Activated CD8-positive, alpha-beta memory T cell treated with anti-CD3 and anti-CD28 coated beads, Interleukin-2, amount 10 ng/mL, durations not matched to agents 7 days and 5 days (primary cell): ENCODE results near the gene COPS6. TPM values are rescaled to one million over a fixed set of nuclear protein-coding genes. Genes with fewer than 3 reads are reported as not detected.

Experiments
- ATAC-seq: fragments of 150-1000 bp; cut with Tn5 transposase; one replicate; pipeline ENCODE4 v1.10.0; 2021; ENCODE audit warnings: moderate library complexity
- CTCF ChIA-PET: fragments of 350-600 bp; sonication (Branson Sonifier 250); formaldehyde crosslinking; loops from one replicate; lab custom pipeline; 2021; ENCODE audit warnings: antibody characterized with exemption; lab: Charles Lee
- DNase-seq: peaks from one replicate; pipeline ENCODE4 v3.0.0-alpha.2; 2020
- H3K27ac Mint-ChIP-seq: one replicate; pipeline ENCODE4 v1.8.0; 2021; ENCODE audit warnings: mild to moderate bottlenecking, mixed read lengths
- H3K27me3 Mint-ChIP-seq: one replicate; pipeline ENCODE4 v1.8.0; 2021; ENCODE audit warnings: mixed read lengths
- H3K36me3 Mint-ChIP-seq: one replicate; pipeline ENCODE4 v1.8.0; 2021; ENCODE audit warnings: mild to moderate bottlenecking, mixed read lengths
- H3K4me1 Mint-ChIP-seq: one replicate; pipeline ENCODE4 v1.8.0; 2021; ENCODE audit warnings: mixed read lengths
- H3K4me3 Mint-ChIP-seq: one replicate; pipeline ENCODE4 v1.8.0; 2021; ENCODE audit warnings: mild to moderate bottlenecking, moderate library complexity, mixed read lengths
- H3K9me3 Mint-ChIP-seq: one replicate; pipeline ENCODE4 v1.8.0; 2022; ENCODE audit warnings: low read depth, mixed read lengths
- total RNA-seq, 2 experiments: library from RNA; stranded (reverse); gene quantifications; one replicate each; pipeline ENCODE4 v1.2.3, GENCODE V29; 2021

Gene COPS6
- 10 to 100 TPM; 81.2 to 90.8 TPM for total RNA-seq

DNA sequence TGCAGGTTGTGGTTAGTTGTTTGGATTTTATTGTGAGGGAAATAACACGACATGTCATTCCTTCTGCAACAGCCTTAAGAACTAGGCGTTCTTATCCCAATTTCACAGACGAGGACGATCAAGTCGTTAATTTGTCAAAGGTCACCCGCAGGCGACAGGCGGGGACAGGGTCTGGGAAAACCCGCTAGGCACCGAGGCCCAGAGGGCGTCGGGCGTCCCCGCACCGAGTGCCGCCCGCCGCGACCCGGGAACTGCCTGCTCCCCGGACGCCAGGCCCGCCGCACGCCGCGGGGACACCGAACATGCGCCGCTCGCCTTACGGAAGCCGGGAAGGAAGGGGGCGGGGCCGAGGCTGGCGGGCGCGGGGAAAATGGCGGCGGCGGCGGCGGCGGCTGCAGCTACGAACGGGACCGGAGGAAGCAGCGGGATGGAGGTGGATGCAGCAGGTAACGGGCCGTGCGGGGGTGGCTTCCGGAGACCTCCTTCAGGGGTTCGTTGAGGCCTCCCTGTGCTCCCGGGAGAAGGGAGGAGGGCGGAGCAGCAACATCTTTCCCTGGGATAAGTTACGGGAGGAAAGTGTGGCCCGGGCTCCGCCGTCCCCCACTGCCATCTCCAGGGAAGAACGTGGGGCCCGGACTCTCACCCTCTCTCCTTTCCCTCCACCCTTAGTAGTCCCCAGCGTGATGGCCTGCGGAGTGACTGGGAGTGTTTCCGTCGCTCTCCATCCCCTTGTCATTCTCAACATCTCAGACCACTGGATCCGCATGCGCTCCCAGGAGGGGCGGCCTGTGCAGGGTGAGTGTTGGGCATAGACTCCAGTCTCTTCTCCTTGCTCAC, at the start of gene COPS6:
COPS6 (plus strand) TSS at position 349 of the 837 bp plus-strand sequence; CDS start at position 371, 22 bp downstream.
- DNase-seq (peak; percentile 85), ATAC-seq (peak; percentile 78)
- Mint-ChIP-seq H3K4me3 (peak within 1 kb of the TSS; percentile 86), H3K36me3 (peaks cover 31% of the 10 kb centered on the region), H3K27ac (peak within 1 kb of the TSS; percentile 88), H3K9me3 (no peaks in the 10 kb centered on the region), H3K27me3 (no peaks in the 10 kb centered on the region), H3K4me1 (peaks cover 47% of the 10 kb centered on the region)
- CTCF ChIA-PET = interaction anchor here (0.7 to 4.7 kb wide), 10 partner anchors 13 to 682 kb away, joined by 3 to 20 read pairs (median 4); partner anchors contain the start of genes AP4M1 and MCM7

DNA sequence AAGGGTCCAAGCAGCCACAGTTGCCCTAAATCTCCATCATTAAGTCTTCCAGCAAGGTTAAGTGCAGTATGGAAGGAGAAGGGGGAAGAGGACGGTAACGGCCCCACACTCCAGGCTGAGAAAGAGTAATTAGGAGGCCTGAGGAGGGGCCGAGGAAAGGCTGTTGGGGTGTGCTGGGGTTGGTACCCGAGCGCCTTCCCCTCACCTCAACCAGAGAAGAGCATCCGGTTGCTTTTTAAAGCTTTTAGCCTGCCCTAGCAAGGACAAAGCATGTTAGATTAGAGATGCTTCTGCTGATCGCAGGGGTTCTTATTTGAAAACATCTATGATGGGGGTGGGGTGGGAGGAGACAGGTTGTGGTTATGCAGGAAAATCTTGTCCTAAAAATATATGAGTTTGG, 48.2 kb upstream of the COPS6 start:
- DNase-seq (no peak), ATAC-seq (peak; percentile 42)
- no peak overlapping the region for H3K27ac Mint-ChIP-seq

DNA sequence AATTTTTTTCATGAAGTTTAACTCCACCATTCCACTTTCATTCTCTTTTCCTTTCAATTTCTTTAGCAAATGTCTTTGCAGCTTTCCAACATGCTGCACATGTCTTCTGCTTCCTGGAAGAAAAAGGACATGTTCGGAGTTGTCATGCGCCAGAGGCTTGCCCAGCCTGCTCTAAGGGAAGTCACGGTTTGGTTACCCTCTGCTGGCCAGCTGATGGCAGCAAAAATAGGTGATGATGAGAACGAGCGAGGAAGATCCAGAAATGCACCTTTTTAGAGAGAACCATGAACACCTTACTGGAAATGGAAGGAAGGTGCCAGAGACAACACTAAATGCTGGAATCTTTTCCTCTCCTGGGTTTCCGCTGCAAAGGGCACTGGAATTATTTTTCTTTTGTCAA, 44.1 kb upstream of the COPS6 start:
- peaks cover 1% of the 10 kb centered on the region for H3K36me3 Mint-ChIP-seq
- H3K4me3 Mint-ChIP-seq = no peak overlapping the region
- CTCF ChIA-PET = interaction anchor here (0.8 to 1.5 kb wide), 3 partner anchors 24 to 50 kb away, joined by 3 to 4 read pairs (median 3); no protein-coding TSS in a partner anchor
- ATAC-seq (no peak), DNase-seq (no peak)
- H3K4me1 Mint-ChIP-seq = peaks cover 31% of the 10 kb centered on the region
- H3K27me3 Mint-ChIP-seq = no peaks in the 10 kb centered on the region
- no peak overlapping the region for H3K27ac Mint-ChIP-seq
- H3K9me3 Mint-ChIP-seq = no peaks in the 10 kb centered on the region

More for the DNA sequence above, 48.2 kb upstream of the COPS6 start:
- CTCF ChIA-PET = interaction anchor here (1.2 to 1.6 kb wide), 2 partner anchors 9 to 46 kb away, joined by 3 read pairs; partner anchors contain the start of gene ZSCAN21
- H3K4me3 Mint-ChIP-seq = no peak overlapping the region
- peaks cover 18% of the 10 kb centered on the region for H3K36me3 Mint-ChIP-seq
- H3K27me3 Mint-ChIP-seq = no peaks in the 10 kb centered on the region
- peaks cover 28% of the 10 kb centered on the region for H3K4me1 Mint-ChIP-seq
- H3K9me3 Mint-ChIP-seq = no peaks in the 10 kb centered on the region

DNA sequence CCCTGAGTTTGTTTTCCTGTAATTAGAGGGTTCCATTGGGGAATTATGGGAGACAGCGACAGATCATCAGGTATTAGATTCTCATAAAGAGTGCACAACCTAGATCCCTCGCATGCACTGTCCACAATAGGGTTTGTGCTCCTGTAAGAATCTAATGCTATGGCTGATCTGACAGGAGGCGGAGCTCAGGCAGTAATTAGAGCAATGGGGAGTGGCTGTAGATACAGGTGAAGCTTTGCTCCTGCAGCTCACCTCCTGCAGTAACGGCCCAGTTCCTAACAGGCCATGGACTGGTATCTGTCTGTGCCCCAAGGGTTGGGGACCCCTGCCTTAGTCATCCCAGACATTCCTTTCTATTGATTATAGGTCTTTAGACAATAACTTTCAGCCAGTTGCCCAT, 40.1 kb upstream of the COPS6 start:
- ATAC-seq = no peak
- no peak for DNase-seq
- H3K4me3 Mint-ChIP-seq = peak overlapping the region; percentile 51
- H3K27ac Mint-ChIP-seq = peak overlapping the region; percentile 34
- H3K9me3 Mint-ChIP-seq = no peaks in the 10 kb centered on the region
- peaks cover 24% of the 10 kb centered on the region for H3K4me1 Mint-ChIP-seq
- peaks cover 1% of the 10 kb centered on the region for H3K36me3 Mint-ChIP-seq
- CTCF ChIA-PET = interaction anchor here (1.2 to 6.6 kb wide), 4 partner anchors 13 to 54 kb away, joined by 4 to 82 read pairs (median 4); no protein-coding TSS in a partner anchor
- no peaks in the 10 kb centered on the region for H3K27me3 Mint-ChIP-seq

DNA sequence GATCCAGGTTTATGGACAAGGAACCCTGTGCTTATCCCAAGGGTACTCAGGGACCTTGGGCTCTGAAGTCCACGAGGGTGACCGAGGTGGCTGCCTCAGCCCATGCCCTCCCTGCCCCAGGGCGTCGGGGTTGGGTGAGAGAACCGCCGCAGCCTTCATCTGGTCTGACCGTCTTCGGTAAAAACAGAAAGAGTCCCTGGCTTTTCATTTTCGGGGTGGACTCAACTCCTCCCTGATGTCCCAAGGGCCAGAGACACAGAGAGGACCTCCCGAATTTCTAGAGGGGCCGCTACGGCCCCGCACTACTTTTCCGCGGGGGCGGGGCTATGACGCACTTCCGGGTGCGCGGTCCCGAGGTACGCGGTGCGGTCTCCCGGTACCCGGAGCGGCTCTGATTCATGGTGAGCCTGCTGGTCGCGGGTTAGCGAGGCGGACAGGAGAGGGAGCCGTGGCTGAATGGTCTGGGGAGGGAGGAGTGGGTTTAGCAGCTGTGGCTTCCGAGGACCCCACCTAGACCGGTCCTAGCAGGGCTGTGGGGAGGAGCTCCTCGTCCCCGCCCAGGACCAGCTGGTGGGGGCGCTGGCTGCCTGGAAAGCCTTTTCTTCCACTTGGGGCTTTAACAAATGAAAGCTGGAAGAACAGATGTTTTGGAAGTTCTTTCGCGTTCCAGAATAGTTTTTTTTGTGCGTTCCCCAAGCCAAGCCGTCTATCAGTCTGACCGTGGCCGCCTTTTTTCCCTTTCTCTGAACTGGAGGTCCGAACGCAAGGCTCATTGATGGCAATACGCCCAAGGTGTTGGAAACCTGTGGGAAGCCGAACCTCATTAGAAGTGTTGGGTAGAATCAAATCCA, 39.1 kb upstream of the COPS6 start, which contains the start of gene ZSCAN21:
ZSCAN21 (plus strand) TSS at position 334 of the 851 bp plus-strand sequence. CDS start 7,233 bp downstream, outside the sequence.
- Mint-ChIP-seq H3K36me3 (no peaks in the 10 kb centered on the region), H3K9me3 (no peaks in the 10 kb centered on the region), H3K4me1 (peaks cover 20% of the 10 kb centered on the region), H3K27ac (peak within 1 kb of the TSS; percentile 93), H3K27me3 (no peaks in the 10 kb centered on the region), H3K4me3 (peak within 1 kb of the TSS; percentile 92)
- peak; percentile 91 for ATAC-seq
- peak; percentile 82 for DNase-seq
- CTCF ChIA-PET = interaction anchor here (0.7 to 6.6 kb wide), 11 partner anchors 8 to 136 kb away, joined by 3 to 82 read pairs (median 4); partner anchors contain the start of genes AP4M1, MCM7 and TRIM4

DNA sequence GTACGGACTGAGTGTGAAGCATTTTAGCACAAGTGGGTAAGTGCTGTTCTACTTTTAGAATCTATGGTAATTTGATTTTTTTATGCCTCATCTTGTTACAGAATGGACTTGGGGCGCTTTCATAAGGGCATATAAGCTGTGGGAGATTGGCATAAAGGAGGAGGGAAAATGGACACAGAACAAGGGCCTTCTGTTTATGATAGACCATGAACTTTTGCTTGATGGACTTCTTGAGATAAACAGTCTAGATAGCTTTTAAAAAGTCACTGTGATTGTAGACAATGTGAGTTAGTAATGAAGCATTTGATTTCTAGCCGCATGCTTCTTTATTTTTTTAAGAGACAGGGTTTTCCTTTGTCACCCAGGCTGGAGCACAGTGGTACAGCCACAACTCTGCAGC, 37.2 kb upstream of the COPS6 start:
- H3K27ac Mint-ChIP-seq = no peak overlapping the region
- DNase-seq (no peak), ATAC-seq (no peak)
- no peaks in the 10 kb centered on the region for H3K27me3 Mint-ChIP-seq
- CTCF ChIA-PET = interaction anchor here (0.6 to 6.6 kb wide), 7 partner anchors 22 to 138 kb away, joined by 3 to 82 read pairs (median 5); partner anchors contain the start of gene TRIM4
- no peaks in the 10 kb centered on the region for H3K36me3 Mint-ChIP-seq
- H3K4me3 Mint-ChIP-seq = peak overlapping the region; percentile 30
- no peaks in the 10 kb centered on the region for H3K9me3 Mint-ChIP-seq
- H3K4me1 Mint-ChIP-seq = peaks cover 17% of the 10 kb centered on the region

DNA sequence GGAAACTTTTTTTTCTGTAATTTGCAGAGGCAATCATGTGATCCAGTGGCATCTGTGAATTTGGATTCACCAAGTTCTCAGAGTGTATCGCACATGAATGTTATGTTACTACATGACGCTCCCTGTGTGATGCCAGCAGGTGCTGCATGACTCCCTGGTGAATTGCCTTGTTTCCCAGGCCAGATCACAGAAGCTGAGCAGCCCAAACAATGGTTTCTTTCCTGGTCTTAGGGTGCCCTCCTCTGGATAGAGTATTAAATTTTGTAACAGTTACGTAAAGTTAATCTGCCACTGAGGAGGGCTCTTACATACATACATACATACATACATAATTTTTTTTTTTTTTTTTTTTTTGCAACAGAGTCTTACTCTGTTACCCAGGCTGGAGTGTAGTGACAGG, 35.6 kb upstream of the COPS6 start:
- no peaks in the 10 kb centered on the region for H3K27me3 Mint-ChIP-seq
- peak; percentile 46 for ATAC-seq
- H3K27ac Mint-ChIP-seq = no peak overlapping the region
- no peak overlapping the region for H3K4me3 Mint-ChIP-seq
- H3K36me3 Mint-ChIP-seq = peaks cover 3% of the 10 kb centered on the region
- H3K4me1 Mint-ChIP-seq = peaks cover 17% of the 10 kb centered on the region
- DNase-seq = peak; percentile 45
- no peaks in the 10 kb centered on the region for H3K9me3 Mint-ChIP-seq
- CTCF ChIA-PET = interaction anchor here (0.8 to 6.6 kb wide), 12 partner anchors 15 to 140 kb away, joined by 3 to 82 read pairs (median 4); partner anchors contain the start of genes GJC3 and TRIM4

DNA sequence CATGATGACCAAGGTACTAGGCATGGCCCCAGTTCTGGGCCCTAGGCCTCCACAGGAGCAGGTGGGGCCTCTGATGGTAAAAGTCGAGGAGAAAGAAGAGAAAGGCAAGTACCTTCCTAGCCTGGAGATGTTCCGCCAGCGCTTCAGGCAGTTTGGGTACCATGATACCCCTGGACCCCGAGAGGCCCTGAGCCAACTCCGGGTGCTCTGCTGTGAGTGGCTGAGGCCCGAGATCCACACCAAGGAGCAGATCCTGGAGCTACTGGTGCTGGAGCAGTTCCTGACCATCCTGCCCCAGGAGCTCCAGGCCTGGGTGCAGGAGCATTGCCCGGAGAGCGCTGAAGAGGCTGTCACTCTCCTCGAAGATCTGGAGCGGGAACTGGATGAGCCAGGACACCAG, 31.8 kb upstream of the COPS6 start:
- CTCF ChIA-PET = interaction anchor here (1.5 kb wide), 1 partner anchor 11 kb away, joined by 4 read pairs; no protein-coding TSS in a partner anchor
- DNase-seq (no peak), ATAC-seq (no peak)
- peaks cover 5% of the 10 kb centered on the region for H3K36me3 Mint-ChIP-seq
- no peaks in the 10 kb centered on the region for H3K4me1 Mint-ChIP-seq
- H3K27me3 Mint-ChIP-seq = no peaks in the 10 kb centered on the region
- no peak overlapping the region for H3K4me3 Mint-ChIP-seq
- H3K27ac Mint-ChIP-seq = no peak overlapping the region
- H3K9me3 Mint-ChIP-seq = no peaks in the 10 kb centered on the region

DNA sequence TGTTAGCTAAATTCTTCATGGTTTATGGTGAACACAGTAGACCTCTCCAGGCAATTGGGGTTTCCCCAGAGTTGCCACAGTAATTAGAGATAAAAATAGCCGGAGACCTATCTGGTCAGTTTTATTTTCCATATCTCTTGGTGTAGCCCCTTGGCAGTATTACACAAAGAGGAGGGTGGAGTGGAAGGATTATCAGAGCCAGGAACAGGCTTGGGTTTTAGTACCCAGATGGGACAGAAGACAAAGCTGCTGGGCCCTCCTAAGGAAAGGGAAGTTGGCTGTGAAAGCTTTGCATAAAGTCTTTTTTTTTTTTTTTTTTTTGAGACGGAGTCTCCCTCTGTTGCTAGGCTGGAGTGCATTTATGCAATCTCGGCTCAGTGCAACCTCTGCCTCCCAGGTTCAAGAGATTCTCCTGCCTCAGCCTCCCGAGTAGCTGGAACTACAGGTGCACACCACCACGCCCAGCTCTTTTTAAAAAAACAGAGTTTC, 29.5 kb upstream of the COPS6 start:
- H3K9me3 Mint-ChIP-seq = no peaks in the 10 kb centered on the region
- peaks cover 12% of the 10 kb centered on the region for H3K36me3 Mint-ChIP-seq
- CTCF ChIA-PET = interaction anchor here (1.1 to 1.6 kb wide), 3 partner anchors 30 to 80 kb away, joined by 3 to 5 read pairs (median 4); no protein-coding TSS in a partner anchor
- no peaks in the 10 kb centered on the region for H3K4me1 Mint-ChIP-seq
- H3K27me3 Mint-ChIP-seq = no peaks in the 10 kb centered on the region
- ATAC-seq = no peak
- H3K27ac Mint-ChIP-seq = no peak overlapping the region
- DNase-seq = no peak
- H3K4me3 Mint-ChIP-seq = no peak overlapping the region

DNA sequence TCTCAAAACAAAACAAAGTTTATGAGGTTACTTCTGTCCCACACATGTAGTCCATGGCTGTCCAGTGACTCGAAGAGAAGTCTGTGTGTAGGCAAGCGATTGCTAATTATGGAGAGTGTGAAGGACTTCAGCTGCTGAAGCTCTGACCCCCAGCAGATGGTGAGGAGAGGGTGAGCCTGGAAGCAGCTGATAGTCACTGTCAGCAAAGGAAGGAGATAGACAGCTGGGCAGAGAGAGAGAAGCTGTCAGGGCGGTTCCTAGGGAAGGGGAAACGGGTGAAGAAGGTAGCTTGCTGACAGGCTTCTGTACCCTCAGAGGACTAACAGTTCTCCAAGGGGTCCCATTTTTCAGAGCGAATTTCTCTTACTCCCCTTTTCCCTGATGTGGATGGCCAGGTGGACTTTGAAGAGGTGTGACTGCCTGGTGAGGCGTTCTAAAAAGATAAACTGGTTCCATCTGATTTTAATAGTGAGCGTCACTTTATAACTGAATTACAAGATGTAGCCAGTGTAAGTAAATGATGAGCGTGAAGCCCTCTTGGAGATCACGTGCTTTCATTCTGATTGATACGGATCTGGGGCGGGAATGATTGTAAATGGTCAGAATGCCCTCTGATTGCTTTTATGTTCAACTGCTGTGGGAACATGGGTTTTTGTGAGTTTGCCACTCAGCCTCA, 27.1 kb upstream of the COPS6 start:
- CTCF ChIA-PET = interaction anchor here (1.2 kb wide), 1 partner anchor 12 kb away, joined by 4 read pairs; the partner anchor contains the start of gene ZSCAN21
- H3K4me3 Mint-ChIP-seq = no peak overlapping the region

DNA sequence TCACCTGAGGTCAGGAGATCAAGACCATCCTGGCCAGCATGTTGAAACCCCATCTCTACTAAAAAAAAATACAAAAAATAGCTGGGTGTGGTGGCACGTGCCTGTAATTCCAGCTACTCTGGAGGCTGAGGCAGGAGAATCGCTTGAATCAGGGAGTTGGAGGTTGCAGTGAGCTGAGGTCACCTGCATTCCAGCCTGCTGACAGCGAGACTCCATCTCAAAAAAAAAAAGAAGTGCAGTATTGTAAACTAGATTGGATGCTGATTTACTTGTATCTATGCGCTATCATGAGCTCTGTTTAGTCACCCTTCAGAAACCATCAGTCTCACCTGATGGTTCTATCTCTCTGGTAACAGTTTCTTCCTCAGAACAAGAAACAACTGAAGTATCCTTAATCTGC, 25.4 kb upstream of the COPS6 start:
- Mint-ChIP-seq H3K36me3 (peaks cover 31% of the 10 kb centered on the region), H3K4me1 (no peaks in the 10 kb centered on the region), H3K9me3 (no peaks in the 10 kb centered on the region), H3K27ac (no peak overlapping the region), H3K27me3 (no peaks in the 10 kb centered on the region), H3K4me3 (no peak overlapping the region)
- no peak for DNase-seq
- CTCF ChIA-PET = interaction anchor here (1.2 kb wide), 1 partner anchor 55 kb away, joined by 3 read pairs; no protein-coding TSS in a partner anchor
- no peak for ATAC-seq

More for the DNA sequence above, 27.1 kb upstream of the COPS6 start:
- Mint-ChIP-seq H3K27ac (no peak overlapping the region), H3K4me1 (no peaks in the 10 kb centered on the region), H3K9me3 (no peaks in the 10 kb centered on the region), H3K36me3 (peaks cover 23% of the 10 kb centered on the region), H3K27me3 (no peaks in the 10 kb centered on the region)
- DNase-seq = no peak
- no peak for ATAC-seq

DNA sequence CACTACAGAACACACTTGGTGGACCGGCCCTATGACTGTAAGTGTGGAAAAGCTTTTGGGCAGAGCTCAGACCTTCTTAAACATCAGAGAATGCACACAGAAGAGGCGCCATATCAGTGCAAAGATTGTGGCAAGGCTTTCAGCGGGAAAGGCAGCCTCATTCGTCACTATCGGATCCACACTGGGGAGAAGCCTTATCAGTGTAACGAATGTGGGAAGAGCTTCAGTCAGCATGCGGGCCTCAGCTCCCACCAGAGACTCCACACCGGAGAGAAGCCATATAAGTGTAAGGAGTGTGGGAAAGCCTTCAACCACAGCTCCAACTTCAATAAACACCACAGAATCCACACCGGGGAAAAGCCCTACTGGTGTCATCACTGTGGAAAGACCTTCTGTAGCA, 24.6 kb upstream of the COPS6 start:
- Mint-ChIP-seq H3K27me3 (no peaks in the 10 kb centered on the region), H3K27ac (no peak overlapping the region), H3K4me1 (no peaks in the 10 kb centered on the region), H3K4me3 (no peak overlapping the region), H3K9me3 (no peaks in the 10 kb centered on the region), H3K36me3 (peaks cover 31% of the 10 kb centered on the region)
- CTCF ChIA-PET = interaction anchor here (0.9 to 1.2 kb wide), 2 partner anchors 56 to 70 kb away, joined by 3 read pairs; no protein-coding TSS in a partner anchor
- no peak for DNase-seq
- ATAC-seq = no peak
